ENCODE results near the gene PSMG4.

Gene PSMG4

DNA sequence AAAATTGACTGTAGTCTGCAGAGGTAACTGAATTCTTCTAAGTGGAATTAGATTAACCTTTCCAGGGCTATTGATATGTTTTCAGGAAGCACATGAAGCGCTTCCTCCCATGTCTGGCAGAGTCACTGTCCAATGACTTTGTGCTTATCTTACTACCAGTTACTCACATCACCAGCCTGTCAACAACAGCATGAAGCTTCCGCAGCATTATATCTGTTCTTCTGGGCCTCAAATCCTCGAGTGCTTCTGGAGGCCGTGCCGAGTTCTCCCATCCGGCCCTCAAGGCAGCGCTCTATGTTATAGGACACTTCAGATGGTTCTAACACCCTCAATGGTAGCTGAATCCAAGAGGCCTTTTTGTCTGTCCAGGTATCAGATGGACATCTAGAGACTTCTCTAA is 33.2 kb downstream of the PSMG4 start:
- DNase-seq: peak; percentile 53

DNA sequence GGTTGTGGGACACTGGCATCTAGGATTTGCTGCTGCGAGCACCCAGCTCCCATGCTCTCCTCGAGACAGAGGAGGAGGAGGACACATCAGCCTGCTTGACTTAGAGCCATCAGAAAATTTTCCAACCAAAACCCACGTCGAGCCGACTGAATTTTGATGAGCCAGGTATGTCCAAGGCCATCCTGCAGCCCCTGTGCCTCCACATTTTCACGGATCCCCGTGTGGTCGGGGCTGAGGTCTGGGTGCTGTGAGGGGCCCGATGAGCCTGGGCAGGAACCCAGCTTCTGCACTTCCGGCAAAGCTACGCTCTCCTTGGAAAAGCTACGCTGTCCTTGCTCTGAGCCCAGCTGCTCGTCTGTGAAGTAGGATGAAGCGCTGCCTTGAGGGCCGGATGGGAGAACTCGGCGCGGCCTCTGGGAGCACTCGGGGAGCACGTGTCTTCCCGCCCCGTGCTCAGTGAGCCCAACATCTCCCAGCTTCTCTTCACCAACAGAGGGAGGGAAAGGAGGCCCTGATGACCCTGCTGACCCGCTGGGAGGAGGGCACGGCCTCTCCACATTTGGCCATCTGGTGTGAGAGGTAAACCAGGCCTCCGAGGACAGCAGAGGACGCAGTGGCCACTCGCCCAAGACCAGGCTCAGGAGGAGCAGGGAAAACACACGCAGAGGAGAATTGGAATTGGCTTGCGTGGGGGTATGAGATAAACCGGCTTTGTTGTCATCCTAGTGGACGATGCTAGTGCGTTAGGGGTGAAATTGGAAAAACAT is 33.9 kb downstream of the PSMG4 start:
- no peak for DNase-seq

DNA sequence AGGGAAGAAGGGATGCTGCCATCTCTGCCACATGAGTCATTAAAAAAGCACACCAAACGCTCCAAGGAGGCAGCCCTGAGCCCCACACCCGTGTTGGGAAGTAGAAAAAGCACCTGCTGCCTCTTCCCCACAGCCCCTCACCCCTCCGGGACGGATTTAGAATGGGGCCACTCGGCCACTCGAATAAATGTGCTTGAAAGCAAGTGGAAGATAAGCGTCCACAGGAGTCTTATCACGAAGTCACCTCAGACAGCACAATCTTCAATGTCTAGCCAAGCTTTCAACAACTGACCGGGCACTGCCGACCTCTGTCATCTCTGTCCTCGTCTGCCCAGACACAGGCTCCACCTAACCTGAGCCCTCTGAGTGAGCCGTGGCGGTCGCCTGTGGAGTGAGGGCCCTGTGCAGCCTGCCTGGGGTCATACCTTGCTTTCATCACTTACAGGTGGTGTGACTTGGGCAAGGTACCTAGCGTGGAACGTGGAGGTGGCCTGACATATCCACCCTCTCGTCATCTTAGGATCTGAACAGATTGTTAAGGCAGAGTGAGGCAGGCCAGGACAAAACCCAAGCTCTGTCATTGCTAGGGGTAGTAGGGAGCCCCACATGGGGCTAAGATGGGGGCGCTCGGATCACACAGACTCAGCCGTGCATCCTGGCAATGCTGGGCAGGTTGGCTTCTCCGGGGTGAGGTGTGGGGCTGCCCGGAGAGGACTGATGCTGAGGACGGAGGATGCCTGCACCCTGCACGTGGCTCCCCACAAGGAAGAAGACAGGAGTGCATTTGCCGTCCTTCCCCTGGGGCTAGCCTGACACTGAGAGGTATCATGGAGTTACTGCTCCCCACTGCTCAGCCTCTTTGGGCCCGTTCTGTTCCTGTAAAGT is 34.8 kb downstream of the PSMG4 start:
- no peak for DNase-seq

- no peak for DNase-seq
Observed at GRCh38 chr6:3294396-3294795, 35.6 kb downstream of the PSMG4 start.

- no peak for DNase-seq
Observed at GRCh38 chr6:3294921-3295871, 36.4 kb downstream of the PSMG4 start.

GRCh38 chr6:3296078-3296477 is 37.3 kb downstream of the PSMG4 start:
- DNase-seq: no peak

- DNase-seq: no peak
Observed at GRCh38 chr6:3296537-3296936, 37.8 kb downstream of the PSMG4 start.

DNA sequence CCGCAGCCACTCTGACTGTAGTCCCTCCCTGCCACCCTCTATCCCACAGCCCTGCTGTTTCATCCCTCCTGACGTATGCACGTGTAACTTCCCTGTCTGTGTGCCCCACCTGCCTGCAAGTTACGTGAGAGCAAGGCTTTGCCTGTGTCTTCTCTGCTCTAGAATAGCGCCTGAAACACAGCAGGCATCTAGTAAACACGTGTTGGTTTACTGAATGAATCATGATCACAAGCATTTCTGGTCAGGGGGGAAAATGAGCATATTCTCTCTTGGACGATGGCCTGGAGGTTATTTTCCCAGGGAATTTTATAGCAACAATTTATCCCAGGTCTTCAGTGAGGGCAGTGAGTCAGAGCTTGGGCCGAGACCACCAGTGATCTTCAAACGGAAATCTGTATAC is 38.3 kb downstream of the PSMG4 start:
- DNase-seq: no peak

DNA sequence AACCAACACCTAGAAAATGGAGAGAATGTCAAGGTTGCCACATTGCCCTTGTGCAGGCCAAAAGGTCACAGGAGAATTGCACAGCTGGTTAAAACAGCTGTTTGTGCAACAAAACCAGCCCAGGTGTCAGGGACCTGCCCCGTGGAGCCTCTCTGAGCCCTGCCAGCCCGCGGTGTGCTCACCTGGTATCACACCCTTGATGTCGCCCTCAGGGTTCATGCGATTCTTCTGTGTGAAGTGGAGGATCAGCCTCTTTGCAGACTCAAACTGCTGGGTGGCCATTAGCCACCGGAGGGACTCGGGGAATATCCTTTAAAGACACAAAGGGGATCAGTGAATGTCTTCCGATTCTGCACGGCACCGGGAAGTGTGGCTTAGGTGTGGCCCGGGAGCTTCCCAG is 39.2 kb downstream of the PSMG4 start:
- no peak for DNase-seq

DNA sequence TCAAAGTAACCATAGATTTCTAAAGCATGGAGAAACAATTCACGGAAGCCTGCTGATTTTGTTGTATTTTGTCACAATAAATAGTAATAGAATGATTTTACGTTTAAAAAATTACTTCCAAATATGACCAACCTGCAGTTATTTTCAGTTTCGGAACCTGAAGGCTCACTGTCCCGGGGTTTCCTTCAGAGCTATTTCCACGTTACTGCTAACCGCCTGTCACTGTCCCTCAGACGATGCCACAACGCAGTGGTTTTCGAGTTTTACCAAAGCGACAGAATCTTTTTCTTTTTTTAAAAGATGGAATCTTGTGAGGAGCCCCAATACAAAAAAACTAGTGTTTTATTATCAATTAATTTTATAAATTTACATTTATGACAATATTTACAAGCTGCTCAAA is 40.5 kb downstream of the PSMG4 start:
- no peak for DNase-seq

- DNase-seq: no peak
Observed at GRCh38 chr6:3301506-3301905, 42.8 kb downstream of the PSMG4 start.

- no peak for DNase-seq
Observed at GRCh38 chr6:3303795-3304411, 45.2 kb downstream of the PSMG4 start.

DNA sequence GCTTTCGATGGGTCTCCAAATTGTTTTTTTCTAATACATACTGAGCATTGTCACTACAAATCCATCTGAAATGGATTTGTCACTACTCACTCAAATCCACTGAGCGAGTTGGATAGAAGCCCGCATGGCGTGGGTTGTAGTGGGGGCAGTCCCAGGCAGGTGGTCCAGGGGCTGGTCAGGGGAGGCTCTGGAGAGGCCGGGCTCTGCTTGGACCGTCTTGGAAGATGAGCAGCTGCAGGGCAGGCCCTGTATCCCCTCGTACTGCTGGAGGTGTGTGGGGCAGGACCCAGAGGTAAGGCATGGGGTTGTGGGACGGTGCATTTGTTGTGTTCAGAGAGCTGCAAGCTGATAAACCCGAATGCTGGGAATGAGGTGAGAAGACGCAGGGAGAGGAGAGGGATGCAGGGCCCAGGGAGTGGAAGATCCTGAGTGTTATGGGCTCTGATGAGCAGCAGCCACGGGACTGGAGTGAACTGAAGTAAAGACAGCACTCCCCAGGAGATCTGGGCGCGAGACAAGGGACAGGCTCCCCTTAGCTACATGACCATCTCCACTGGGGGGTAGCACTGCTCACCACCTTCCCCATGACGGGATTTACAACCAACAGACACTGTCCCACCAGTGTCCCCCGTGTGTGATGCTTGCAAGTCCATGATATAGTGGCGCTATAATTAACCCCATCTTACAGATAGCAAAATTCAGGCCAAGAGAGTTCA is 45.9 kb downstream of the PSMG4 start:
- DNase-seq: no peak

DNA sequence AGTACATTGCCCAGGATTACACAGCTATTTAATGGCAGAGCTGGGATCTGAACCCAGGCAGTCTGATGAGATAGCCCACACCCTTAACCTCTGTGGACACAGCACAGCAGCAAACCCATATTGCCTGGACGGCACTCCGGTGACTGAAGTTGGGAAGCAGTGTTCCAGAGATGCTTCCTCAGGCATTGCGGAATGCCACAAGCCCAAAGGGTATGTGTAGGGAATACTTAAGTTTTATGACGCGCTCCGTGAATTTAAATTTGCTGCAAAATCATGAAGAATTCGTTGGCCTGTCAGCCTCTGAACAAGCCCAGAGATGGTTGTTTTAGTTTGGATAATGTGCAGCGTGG is 46.4 kb downstream of the PSMG4 start:
- no peak for DNase-seq

DNA sequence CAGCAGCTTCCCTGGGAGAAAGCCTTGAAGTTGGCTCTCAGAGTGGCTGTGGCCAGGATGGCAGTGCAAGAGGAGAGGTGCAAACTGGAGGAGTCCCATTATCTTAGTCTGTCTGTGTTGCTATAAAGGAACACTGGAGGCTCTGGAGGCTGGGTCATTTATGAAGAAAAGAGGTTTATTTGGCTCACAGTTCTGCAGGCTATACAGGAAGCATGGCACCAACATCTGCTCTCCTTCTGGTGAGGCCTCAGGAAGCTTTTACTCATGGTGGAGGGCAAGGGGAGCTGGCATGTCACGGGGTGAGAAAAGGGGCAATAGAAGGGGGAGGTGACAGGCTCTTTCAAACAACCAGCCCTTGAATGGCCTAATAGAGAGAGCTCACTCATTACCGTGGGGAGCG is 47.1 kb downstream of the PSMG4 start:
- DNase-seq: no peak

- DNase-seq: no peak
Observed at GRCh38 chr6:3306848-3307247, 48.1 kb downstream of the PSMG4 start.

GRCh38 chr6:3307436-3307835 is 48.7 kb downstream of the PSMG4 start:
- DNase-seq: no peak

DNA sequence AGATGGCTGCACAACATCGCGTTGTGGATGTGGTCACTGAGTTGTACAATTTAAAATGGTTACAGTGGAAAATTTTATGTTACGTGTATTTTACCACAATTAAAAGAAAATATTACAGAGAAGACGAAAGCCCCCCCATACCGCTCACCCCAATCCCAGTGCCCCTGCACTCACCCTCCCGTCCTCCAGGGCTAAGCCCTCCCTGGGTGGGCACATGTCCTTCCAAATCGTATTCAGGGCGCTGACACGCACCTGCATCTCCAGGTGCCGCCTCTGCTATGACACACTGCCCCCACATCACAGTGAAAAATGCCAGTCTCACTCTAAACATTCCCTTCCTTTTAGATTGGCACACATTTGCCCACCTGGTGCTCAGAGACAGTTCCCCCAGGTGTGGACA is 49.4 kb downstream of the PSMG4 start:
- DNase-seq: no peak

DNA sequence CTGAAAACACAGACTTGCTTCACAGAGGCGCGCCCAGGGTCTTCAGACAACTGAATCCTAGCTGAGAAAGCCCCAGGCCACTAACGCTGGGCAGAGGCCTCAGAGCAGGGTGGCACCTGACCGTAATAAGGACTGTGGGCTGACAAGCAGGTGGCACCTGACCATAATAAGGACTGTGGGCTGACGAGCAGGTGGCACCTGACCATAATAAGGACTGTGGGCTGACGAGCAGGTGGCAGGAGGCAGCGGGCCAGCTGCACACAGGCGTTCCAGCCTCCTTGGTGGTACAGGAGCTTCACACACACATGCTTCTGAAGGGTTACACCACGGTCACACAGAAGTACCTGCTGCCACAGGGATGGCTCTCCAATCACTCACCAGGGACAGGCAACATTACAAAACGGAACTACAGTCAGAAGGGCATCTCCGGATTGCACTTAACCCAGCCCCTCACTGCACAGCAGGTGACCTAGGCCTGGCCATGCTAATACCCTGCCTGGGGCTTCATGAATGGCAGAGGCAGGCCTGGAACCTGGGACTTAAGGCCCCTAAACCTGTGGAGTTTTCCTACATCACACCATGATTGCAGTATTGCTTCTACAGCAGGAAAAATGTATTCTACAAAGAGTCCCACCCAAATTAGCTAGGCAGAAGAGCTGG is 50.8 kb downstream of the PSMG4 start:
- DNase-seq: no peak

DNA sequence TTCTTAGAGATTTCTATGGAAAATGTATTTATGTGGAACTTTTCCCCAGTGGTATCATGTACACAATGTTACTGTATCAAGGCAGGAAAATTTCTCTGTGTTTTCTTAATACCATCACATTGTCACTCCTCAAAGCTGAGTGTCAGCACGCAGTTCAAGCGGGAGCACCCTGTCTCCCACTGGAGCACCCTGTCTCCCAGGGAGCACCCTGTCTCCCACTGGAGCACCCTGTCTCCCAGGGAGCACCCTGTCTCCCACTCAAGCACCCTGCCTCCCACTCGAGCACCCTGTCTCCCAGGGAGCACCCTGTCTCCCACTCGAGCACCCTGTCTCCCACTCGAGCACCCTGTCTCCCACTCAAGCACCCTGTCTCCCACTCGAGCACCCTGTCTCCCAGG is 51.3 kb downstream of the PSMG4 start:
- no peak for DNase-seq

GRCh38 chr6:3310703-3311102 is 52.0 kb downstream of the PSMG4 start:
- DNase-seq: no peak

- DNase-seq: no peak
Observed at GRCh38 chr6:3311826-3312225, 53.1 kb downstream of the PSMG4 start.
